Measurements from ENCODE around the gene SETBP1. TPM values are rescaled to one million over a fixed set of nuclear protein-coding genes. Genes with fewer than 3 reads are reported as not detected.

Gene SETBP1
- total RNA-seq, 4 donors from 2014 or later, result 16.2 to 33.6 (median 24.4) TPM

GRCh38 chr18:44899832-44900231 is 219.1 kb downstream of the SETBP1 start:
- no peaks in the 10 kb centered on the region for H3K27me3 ChIP-seq
- no peak for TF ChIP-seq POLR2AphosphoS5 (IDR thresholded peaks at IDR 0.05)
- no peak for TF ChIP-seq POLR2A (IDR thresholded peaks at IDR 0.05)
- no peak for TF ChIP-seq EP300 (IDR thresholded peaks at IDR 0.05; ENCODE audit: low read depth)
- no peak for TF ChIP-seq CTCF (IDR thresholded peaks at IDR 0.05)
- no peaks in the 10 kb centered on the region for H3K9me3 ChIP-seq
- H3K27ac ChIP-seq, result no peak overlapping the region
- no peak for DNase-seq
- no peak overlapping the region for H3K4me3 ChIP-seq
- no peaks in the 10 kb centered on the region for H3K36me3 ChIP-seq
- H3K4me1 ChIP-seq, result peaks cover 0 to 4% (median 1%) of the 10 kb centered on the region in 4 donors
- intact Hi-C loops (cut with DNase I; ENCODE audit: low total_unique reads), result no loop called here
- in situ Hi-C loops (cut with MboI; ENCODE audit: low pct_ligation_motif_present in 1 of 4, low pct_unique_long_range_greater_than_20kb in 1 of 4, low sequenced_read_pairs in 3 of 4), result loop anchor here in 2 of 4 donors (10.0 to 25.0 kb wide), 4 partner anchors 213 to 788 kb away; partner anchors contain the start of gene SETBP1 (in 2 of the 2)

- H3K27ac ChIP-seq, result no peak overlapping the region
- no peak overlapping the region for H3K4me3 ChIP-seq
- H3K36me3 ChIP-seq, result no peaks in the 10 kb centered on the region
- no peaks in the 10 kb centered on the region for H3K9me3 ChIP-seq
- in situ Hi-C loops (cut with MboI; ENCODE audit: low pct_ligation_motif_present in 1 of 4, low pct_unique_long_range_greater_than_20kb in 1 of 4, low sequenced_read_pairs in 3 of 4), result loop anchor here in 1 of 4 donors (25.0 kb wide), 1 partner anchor 312 kb away; no protein-coding TSS in a partner anchor
- peaks cover 0 to 4% (median 1%) of the 10 kb centered on the region in 4 donors for H3K4me1 ChIP-seq
- 73 to 88% methylated on average over 1 to 3 of the region's 3 CpGs for WGBS, 2 donors (ENCODE audit: low coverage in 1 of 2)
- DNase-seq, result no peak
- TF ChIP-seq POLR2A (IDR thresholded peaks at IDR 0.05), result no peak
- intact Hi-C loops (cut with DNase I; ENCODE audit: low total_unique reads), result no loop called here
- H3K27me3 ChIP-seq, result no peaks in the 10 kb centered on the region
Observed at GRCh38 chr18:44900627-44901026, 219.9 kb downstream of the SETBP1 start.

GRCh38 chr18:44901283-44901682 is 220.6 kb downstream of the SETBP1 start:
- 80 to 90% methylated on average over 1 to 2 of the region's 2 CpGs for WGBS, 2 donors (ENCODE audit: low coverage in 1 of 2)
- in situ Hi-C loops (cut with MboI; ENCODE audit: low pct_ligation_motif_present in 1 of 4, low pct_unique_long_range_greater_than_20kb in 1 of 4, low sequenced_read_pairs in 3 of 4), result loop anchor here in 1 of 4 donors (25.0 kb wide), 1 partner anchor 311 kb away; no protein-coding TSS in a partner anchor
- no peaks in the 10 kb centered on the region for H3K9me3 ChIP-seq
- intact Hi-C loops (cut with DNase I; ENCODE audit: low total_unique reads), result no loop called here
- H3K4me1 ChIP-seq, result peaks cover 0 to 4% (median 1%) of the 10 kb centered on the region in 4 donors
- H3K27ac ChIP-seq, result no peak overlapping the region
- no peak overlapping the region for H3K4me3 ChIP-seq
- no peaks in the 10 kb centered on the region for H3K36me3 ChIP-seq
- no peak for DNase-seq
- no peak for TF ChIP-seq POLR2AphosphoS5 (IDR thresholded peaks at IDR 0.05)
- no peak for TF ChIP-seq POLR2A (IDR thresholded peaks at IDR 0.05)
- peak in 2 of 5 experiments; percentile 13 to 14 for TF ChIP-seq CTCF (IDR thresholded peaks at IDR 0.05)
- no peak for TF ChIP-seq EP300 (IDR thresholded peaks at IDR 0.05; ENCODE audit: low read depth)
- H3K27me3 ChIP-seq, result no peaks in the 10 kb centered on the region

GRCh38 chr18:44903327-44903726 is 222.6 kb downstream of the SETBP1 start:
- Histone ChIP-seq H3K36me3 (no peaks in the 10 kb centered on the region), H3K4me3 (no peak overlapping the region), H3K4me1 (peaks cover 0 to 4% (median 1%) of the 10 kb centered on the region in 4 donors), H3K27ac (no peak overlapping the region), H3K9me3 (no peaks in the 10 kb centered on the region), H3K27me3 (no peaks in the 10 kb centered on the region)
- DNase-seq, result no peak
- in situ Hi-C loops (cut with MboI; ENCODE audit: low pct_ligation_motif_present in 1 of 4, low pct_unique_long_range_greater_than_20kb in 1 of 4, low sequenced_read_pairs in 3 of 4) (loop anchor here in 1 of 4 donors (25.0 kb wide), 1 partner anchor 309 kb away; no protein-coding TSS in a partner anchor), intact Hi-C loops (cut with DNase I; ENCODE audit: low total_unique reads) (no loop called here)
- 98% methylated on average over 2 of the region's 2 CpGs; no CpG with 5 or more reads in 1 of the 2 donors for WGBS, 2 donors (ENCODE audit: low coverage in 1 of 2)
- TF ChIP-seq POLR2AphosphoS5 (IDR thresholded peaks at IDR 0.05) (no peak), EP300 (IDR thresholded peaks at IDR 0.05; ENCODE audit: low read depth) (no peak), POLR2A (IDR thresholded peaks at IDR 0.05) (no peak), CTCF (IDR thresholded peaks at IDR 0.05) (no peak)

GRCh38 chr18:44904768-44905167 is 224.1 kb downstream of the SETBP1 start:
- no peak overlapping the region for H3K4me3 ChIP-seq
- H3K27me3 ChIP-seq, result no peaks in the 10 kb centered on the region
- TF ChIP-seq CTCF (IDR thresholded peaks at IDR 0.05) (no peak), POLR2AphosphoS5 (IDR thresholded peaks at IDR 0.05) (no peak), EP300 (IDR thresholded peaks at IDR 0.05; ENCODE audit: low read depth) (no peak)
- H3K4me1 ChIP-seq, result peaks cover 0 to 4% (median 0%) of the 10 kb centered on the region in 4 donors
- WGBS, 2 donors (ENCODE audit: low coverage in 1 of 2), result 90 to 100% methylated on average over 2 of the region's 2 CpGs
- no peaks in the 10 kb centered on the region for H3K36me3 ChIP-seq
- no peak for DNase-seq
- intact Hi-C loops (cut with DNase I; ENCODE audit: low total_unique reads) (no loop called here), in situ Hi-C loops (cut with MboI; ENCODE audit: low pct_ligation_motif_present in 1 of 4, low pct_unique_long_range_greater_than_20kb in 1 of 4, low sequenced_read_pairs in 3 of 4) (loop anchor here in 1 of 4 donors (25.0 kb wide), 1 partner anchor 308 kb away; no protein-coding TSS in a partner anchor)
- H3K9me3 ChIP-seq, result no peaks in the 10 kb centered on the region
- H3K27ac ChIP-seq, result no peak overlapping the region
